SK-N-SH treated with all-trans-retinoic acid at 6 μM for 48 hours (cell line): ENCODE results near the gene MRPL30.

Experiments used
- ATAC-seq: fragments of 200-7000 bp; cut with Tn5 transposase; 3 replicates; pipeline ENCODE4 v1.9.1; 2020; ENCODE audit warnings: mild to moderate bottlenecking, moderate library complexity
- ARNTL ChIP-seq: fragments of 450-650 bp; formaldehyde crosslinking; IDR thresholded peaks from 2 replicates; pipeline ENCODE4 v1.5.0; 2020; ENCODE audit warnings: low read depth, mild to moderate bottlenecking, moderate library complexity, borderline replicate concordance
- BACH2 ChIP-seq: fragments of 250-450 bp; sonication (Bioruptor Pico); IDR thresholded peaks from 2 replicates; pipeline ENCODE4 v1.9.0; 2021; ENCODE audit warnings: mild to moderate bottlenecking, borderline replicate concordance
- CSDC2 ChIP-seq: fragments of 250-450 bp; sonication (Bioruptor Pico); IDR thresholded peaks from 2 replicates; pipeline ENCODE4 v1.5.0; 2020; ENCODE audit warnings: mild to moderate bottlenecking, moderate library complexity
- ESRRG ChIP-seq: fragments of 250-450 bp; sonication (Bioruptor Pico); IDR thresholded peaks from 2 replicates; pipeline ENCODE4 v1.6.1; 2021; ENCODE audit warnings: mild to moderate bottlenecking
- GLIS3 ChIP-seq: fragments of 250-450 bp; sonication (Bioruptor Pico); IDR thresholded peaks from 2 replicates; pipeline ENCODE4 v1.5.0; 2020; ENCODE audit warnings: mild to moderate bottlenecking, moderate library complexity
- ISL1 ChIP-seq: fragments of 250-450 bp; sonication (Bioruptor Pico); IDR thresholded peaks from 2 replicates; pipeline ENCODE4 v2.1.2; 2022; ENCODE audit warnings: mild to moderate bottlenecking, moderate library complexity
- OSR1 ChIP-seq: fragments of 250-450 bp; sonication (Bioruptor Pico); IDR thresholded peaks from 2 replicates; pipeline ENCODE4 v1.8.0; 2022; ENCODE audit warnings: moderate library complexity, mild to moderate bottlenecking, inconsistent platforms
- PPARA ChIP-seq: fragments of 250-450 bp; sonication (Bioruptor Pico); IDR thresholded peaks from 2 replicates; pipeline ENCODE4 v1.5.0; 2020; ENCODE audit warnings: mild to moderate bottlenecking, borderline replicate concordance
- RARB ChIP-seq: fragments of 250-450 bp; sonication (Bioruptor Pico); IDR thresholded peaks from 2 replicates; pipeline ENCODE4 v1.8.0; 2021; ENCODE audit warnings: mild to moderate bottlenecking, moderate library complexity
- TCF4 ChIP-seq: fragments of 250-450 bp; sonication (Bioruptor Pico); IDR thresholded peaks from 2 replicates; pipeline ENCODE4 v1.8.0; 2021; ENCODE audit warnings: mild to moderate bottlenecking, moderate library complexity, borderline replicate concordance
- TOX ChIP-seq: fragments of 250-450 bp; sonication (Bioruptor Pico); IDR thresholded peaks from 2 replicates; pipeline ENCODE4 v1.8.0; 2021; ENCODE audit warnings: mild to moderate bottlenecking, moderate library complexity, borderline replicate concordance
- ZC3H10 ChIP-seq: fragments of 250-450 bp; sonication (Bioruptor Pico); IDR thresholded peaks from 2 replicates; pipeline ENCODE4 v1.5.1; 2021; ENCODE audit warnings: mild to moderate bottlenecking, moderate library complexity
- ZFP3 ChIP-seq: fragments of 250-450 bp; sonication (Bioruptor Pico); IDR thresholded peaks from 2 replicates; pipeline ENCODE4 v1.5.0; 2020; ENCODE audit warnings: mild to moderate bottlenecking, moderate library complexity
- ZFP30 ChIP-seq: fragments of 450-650 bp; formaldehyde crosslinking; IDR thresholded peaks from 2 replicates; pipeline ENCODE4 v1.5.0; 2022; ENCODE audit warnings: mild to moderate bottlenecking, moderate library complexity
- ZNF565 ChIP-seq: fragments of 450-650 bp; formaldehyde crosslinking; conservative IDR thresholded peaks from 2 replicates; pipeline ENCODE4 v1.5.0; 2020; ENCODE audit warnings: low read depth, mild to moderate bottlenecking, moderate library complexity
- ZNF70 ChIP-seq: fragments of 450-650 bp; formaldehyde crosslinking; IDR thresholded peaks from 2 replicates; pipeline ENCODE4 v1.5.0; 2020; ENCODE audit warnings: mild to moderate bottlenecking, moderate library complexity
- TF ChIP-seq, protein P1 (sequence below): fragments of 250-450 bp; sonication (Bioruptor Pico); IDR thresholded peaks from 2 replicates; pipeline ENCODE4 v1.8.0; 2021; ENCODE audit warnings: low read depth, mild to moderate bottlenecking, moderate library complexity, borderline replicate concordance
- TF ChIP-seq, protein P2 (sequence below): fragments of 250-450 bp; sonication (Bioruptor Pico); IDR thresholded peaks from 2 replicates; pipeline ENCODE4 v1.5.1; 2021; ENCODE audit warnings: mild to moderate bottlenecking, moderate library complexity
- TF ChIP-seq, protein P3 (sequence below): fragments of 250-450 bp; sonication (Bioruptor Pico); IDR thresholded peaks from 2 replicates; pipeline ENCODE4 v1.8.0; 2020; ENCODE audit warnings: mild to moderate bottlenecking, moderate library complexity, borderline replicate concordance
- TF ChIP-seq, protein P4 (sequence below): fragments of 250-450 bp; sonication (Bioruptor Pico); IDR thresholded peaks from 2 replicates; pipeline ENCODE4 v1.5.1; 2020; ENCODE audit warnings: low read depth, mild to moderate bottlenecking, moderate library complexity
- TF ChIP-seq, protein P5 (sequence below): fragments of 250-450 bp; sonication (Bioruptor Pico); IDR thresholded peaks from 2 replicates; pipeline ENCODE4 v1.5.0; 2020; ENCODE audit warnings: mild to moderate bottlenecking, moderate library complexity

MRPL30 gene

DNA sequence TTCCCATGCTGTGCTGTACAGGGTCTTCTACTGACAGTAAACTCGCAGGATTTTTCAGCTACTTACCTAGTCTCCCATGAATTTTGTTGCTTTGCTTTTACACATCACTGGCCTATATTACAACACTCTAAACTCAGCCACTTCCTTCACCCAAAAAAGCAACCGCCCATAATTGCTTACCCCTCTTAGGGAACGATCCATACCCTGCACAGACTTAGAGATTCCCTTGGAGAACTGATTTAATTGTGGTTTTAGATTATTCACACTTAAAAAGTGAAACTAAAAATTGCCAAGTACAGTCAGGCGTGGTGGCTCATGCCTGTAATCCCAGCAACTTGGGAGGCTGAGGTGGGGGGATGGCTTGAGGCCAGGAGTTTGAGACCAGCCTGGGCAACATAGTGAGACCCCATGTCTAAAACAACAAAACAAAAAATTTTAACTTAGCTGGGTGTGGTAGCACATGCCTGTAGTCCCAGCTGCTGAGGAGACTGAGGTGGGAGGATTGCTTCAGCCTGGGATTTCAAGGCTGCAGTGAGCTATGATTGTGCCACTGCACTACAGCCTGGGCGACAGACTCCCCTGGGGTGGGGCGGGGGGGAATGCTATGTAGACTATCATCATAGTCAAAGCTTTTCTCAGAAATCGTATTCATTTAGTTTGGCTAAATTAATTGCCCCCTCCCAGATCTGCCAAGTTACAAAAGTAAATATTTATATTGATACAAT is 19.3 kb downstream of the MRPL30 start:
- TF ChIP-seq BACH2 (CRISPR knock-in tag) = no peak
- TF ChIP-seq ISL1 = no peak
- no peak for TF ChIP-seq TCF4
- TF ChIP-seq, protein P1, sequence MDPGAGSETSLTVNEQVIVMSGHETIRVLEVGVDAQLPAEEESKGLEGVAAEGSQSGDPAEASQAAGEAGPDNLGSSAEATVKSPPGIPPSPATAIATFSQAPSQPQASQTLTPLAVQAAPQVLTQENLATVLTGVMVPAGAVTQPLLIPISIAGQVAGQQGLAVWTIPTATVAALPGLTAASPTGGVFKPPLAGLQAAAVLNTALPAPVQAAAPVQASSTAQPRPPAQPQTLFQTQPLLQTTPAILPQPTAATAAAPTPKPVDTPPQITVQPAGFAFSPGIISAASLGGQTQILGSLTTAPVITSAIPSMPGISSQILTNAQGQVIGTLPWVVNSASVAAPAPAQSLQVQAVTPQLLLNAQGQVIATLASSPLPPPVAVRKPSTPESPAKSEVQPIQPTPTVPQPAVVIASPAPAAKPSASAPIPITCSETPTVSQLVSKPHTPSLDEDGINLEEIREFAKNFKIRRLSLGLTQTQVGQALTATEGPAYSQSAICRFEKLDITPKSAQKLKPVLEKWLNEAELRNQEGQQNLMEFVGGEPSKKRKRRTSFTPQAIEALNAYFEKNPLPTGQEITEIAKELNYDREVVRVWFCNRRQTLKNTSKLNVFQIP (CRISPR knock-in tag) = no peak
- TF ChIP-seq ZFP30 (CRISPR knock-in tag) = no peak
- TF ChIP-seq, protein P2, sequence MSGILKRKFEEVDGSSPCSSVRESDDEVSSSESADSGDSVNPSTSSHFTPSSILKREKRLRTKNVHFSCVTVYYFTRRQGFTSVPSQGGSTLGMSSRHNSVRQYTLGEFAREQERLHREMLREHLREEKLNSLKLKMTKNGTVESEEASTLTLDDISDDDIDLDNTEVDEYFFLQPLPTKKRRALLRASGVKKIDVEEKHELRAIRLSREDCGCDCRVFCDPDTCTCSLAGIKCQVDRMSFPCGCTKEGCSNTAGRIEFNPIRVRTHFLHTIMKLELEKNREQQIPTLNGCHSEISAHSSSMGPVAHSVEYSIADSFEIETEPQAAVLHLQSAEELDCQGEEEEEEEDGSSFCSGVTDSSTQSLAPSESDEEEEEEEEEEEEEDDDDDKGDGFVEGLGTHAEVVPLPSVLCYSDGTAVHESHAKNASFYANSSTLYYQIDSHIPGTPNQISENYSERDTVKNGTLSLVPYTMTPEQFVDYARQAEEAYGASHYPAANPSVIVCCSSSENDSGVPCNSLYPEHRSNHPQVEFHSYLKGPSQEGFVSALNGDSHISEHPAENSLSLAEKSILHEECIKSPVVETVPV (CRISPR knock-in tag) = no peak
- TF ChIP-seq ZC3H10 (CRISPR knock-in tag) = no peak
- TF ChIP-seq ARNTL = no peak
- TF ChIP-seq, protein P3, sequence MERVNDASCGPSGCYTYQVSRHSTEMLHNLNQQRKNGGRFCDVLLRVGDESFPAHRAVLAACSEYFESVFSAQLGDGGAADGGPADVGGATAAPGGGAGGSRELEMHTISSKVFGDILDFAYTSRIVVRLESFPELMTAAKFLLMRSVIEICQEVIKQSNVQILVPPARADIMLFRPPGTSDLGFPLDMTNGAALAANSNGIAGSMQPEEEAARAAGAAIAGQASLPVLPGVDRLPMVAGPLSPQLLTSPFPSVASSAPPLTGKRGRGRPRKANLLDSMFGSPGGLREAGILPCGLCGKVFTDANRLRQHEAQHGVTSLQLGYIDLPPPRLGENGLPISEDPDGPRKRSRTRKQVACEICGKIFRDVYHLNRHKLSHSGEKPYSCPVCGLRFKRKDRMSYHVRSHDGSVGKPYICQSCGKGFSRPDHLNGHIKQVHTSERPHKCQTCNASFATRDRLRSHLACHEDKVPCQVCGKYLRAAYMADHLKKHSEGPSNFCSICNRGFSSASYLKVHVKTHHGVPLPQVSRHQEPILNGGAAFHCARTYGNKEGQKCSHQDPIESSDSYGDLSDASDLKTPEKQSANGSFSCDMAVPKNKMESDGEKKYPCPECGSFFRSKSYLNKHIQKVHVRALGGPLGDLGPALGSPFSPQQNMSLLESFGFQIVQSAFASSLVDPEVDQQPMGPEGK (CRISPR knock-in tag) = no peak
- no peak for TF ChIP-seq TOX (CRISPR knock-in tag)
- no peak for TF ChIP-seq ZFP3
- no peak for TF ChIP-seq ESRRG (CRISPR knock-in tag)
- TF ChIP-seq PPARA (CRISPR knock-in tag) = no peak
- TF ChIP-seq, protein P4, sequence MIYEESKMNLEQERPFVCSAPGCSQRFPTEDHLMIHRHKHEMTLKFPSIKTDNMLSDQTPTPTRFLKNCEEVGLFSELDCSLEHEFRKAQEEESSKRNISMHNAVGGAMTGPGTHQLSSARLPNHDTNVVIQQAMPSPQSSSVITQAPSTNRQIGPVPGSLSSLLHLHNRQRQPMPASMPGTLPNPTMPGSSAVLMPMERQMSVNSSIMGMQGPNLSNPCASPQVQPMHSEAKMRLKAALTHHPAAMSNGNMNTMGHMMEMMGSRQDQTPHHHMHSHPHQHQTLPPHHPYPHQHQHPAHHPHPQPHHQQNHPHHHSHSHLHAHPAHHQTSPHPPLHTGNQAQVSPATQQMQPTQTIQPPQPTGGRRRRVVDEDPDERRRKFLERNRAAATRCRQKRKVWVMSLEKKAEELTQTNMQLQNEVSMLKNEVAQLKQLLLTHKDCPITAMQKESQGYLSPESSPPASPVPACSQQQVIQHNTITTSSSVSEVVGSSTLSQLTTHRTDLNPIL (CRISPR knock-in tag) = no peak
- TF ChIP-seq GLIS3 (CRISPR knock-in tag) = no peak
- TF ChIP-seq, protein P5, sequence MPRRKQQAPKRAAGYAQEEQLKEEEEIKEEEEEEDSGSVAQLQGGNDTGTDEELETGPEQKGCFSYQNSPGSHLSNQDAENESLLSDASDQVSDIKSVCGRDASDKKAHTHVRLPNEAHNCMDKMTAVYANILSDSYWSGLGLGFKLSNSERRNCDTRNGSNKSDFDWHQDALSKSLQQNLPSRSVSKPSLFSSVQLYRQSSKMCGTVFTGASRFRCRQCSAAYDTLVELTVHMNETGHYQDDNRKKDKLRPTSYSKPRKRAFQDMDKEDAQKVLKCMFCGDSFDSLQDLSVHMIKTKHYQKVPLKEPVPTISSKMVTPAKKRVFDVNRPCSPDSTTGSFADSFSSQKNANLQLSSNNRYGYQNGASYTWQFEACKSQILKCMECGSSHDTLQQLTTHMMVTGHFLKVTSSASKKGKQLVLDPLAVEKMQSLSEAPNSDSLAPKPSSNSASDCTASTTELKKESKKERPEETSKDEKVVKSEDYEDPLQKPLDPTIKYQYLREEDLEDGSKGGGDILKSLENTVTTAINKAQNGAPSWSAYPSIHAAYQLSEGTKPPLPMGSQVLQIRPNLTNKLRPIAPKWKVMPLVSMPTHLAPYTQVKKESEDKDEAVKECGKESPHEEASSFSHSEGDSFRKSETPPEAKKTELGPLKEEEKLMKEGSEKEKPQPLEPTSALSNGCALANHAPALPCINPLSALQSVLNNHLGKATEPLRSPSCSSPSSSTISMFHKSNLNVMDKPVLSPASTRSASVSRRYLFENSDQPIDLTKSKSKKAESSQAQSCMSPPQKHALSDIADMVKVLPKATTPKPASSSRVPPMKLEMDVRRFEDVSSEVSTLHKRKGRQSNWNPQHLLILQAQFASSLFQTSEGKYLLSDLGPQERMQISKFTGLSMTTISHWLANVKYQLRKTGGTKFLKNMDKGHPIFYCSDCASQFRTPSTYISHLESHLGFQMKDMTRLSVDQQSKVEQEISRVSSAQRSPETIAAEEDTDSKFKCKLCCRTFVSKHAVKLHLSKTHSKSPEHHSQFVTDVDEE (CRISPR knock-in tag) = no peak
- no peak for TF ChIP-seq RARB (CRISPR knock-in tag)
- no peak for TF ChIP-seq ZNF565 (CRISPR knock-in tag)
- no peak for ATAC-seq

DNA sequence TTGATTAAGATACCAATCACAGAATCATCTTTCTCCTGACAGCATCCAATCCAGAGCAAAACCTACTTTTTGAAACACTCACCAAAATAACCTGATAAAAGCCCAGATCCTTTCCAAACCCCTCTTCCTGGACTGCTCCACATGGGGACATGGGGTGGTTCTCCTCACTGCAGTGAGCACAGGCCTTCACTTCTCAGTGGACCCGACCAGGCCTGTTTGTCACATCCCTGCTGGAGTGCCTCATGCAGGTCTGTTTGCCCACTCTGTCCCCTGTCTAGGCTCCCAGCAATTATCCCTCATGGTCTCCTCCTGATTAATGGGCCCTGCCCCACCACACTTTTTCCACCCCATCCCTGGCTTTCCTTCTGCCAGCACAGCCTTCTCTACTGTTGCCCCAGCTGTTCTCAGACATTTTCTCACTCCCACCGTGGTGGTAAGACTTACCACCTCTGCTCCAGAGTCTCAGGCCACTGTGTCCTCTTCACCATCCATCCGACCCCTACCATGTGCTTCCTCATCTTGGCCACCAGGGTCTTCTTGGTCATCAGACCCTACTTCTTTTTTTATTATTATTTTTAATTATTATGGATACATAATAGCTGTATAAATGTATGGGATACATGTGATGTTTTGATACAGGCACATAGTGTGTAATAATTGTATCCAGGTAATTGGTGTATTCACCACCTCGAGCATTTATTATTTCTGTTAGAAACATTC is 21.1 kb downstream of the MRPL30 start:
- no peak for TF ChIP-seq ZNF70
- TF ChIP-seq OSR1 (CRISPR knock-in tag) = no peak
- no peak for ATAC-seq

DNA sequence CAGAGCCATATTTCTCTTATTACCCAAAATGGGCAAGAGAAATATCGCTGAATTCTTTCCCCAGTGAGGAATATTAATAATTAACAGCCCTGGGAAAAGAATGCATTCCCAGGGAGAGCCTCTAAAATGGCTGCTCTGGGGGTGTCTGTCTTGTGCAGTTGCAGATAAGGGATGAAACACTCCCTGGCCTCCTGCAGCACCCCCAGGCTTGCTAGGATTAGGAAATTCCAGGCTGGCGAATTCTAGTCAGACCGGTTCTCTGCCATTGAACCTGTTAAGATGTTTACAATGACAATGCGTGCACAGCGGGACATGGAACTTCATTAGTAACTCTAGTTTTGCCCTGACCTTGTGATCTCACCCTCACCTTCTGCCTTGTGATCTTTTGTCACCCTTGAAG is 24.5 kb downstream of the MRPL30 start:
- no peak for ATAC-seq
- TF ChIP-seq TCF4 (no peak), TOX (CRISPR knock-in tag) (no peak), ZNF565 (CRISPR knock-in tag) (no peak), RARB (CRISPR knock-in tag) (no peak), CSDC2 (CRISPR knock-in tag) (no peak), ESRRG (CRISPR knock-in tag) (no peak), ARNTL (no peak), PPARA (CRISPR knock-in tag) (no peak)
- TF ChIP-seq, protein P3 (CRISPR knock-in tag) = no peak
